GM21515 (cell line): Measurements from ENCODE around the gene TNFRSF11A.
A peak's percentile ranks its signal among the peaks of the same experiment; 100 is the strongest.

Experiments used
- ATAC-seq: cut with Tn5 transposase; IDR thresholded peaks from one replicate; pipeline ENCODE4 v1.9.1; 2021; ENCODE audit not compliant: unreplicated experiment

Gene TNFRSF11A

GRCh38 chr18:62407660-62408059 lies 82.5 kb downstream of the TNFRSF11A start:
- ATAC-seq: no peak

DNA sequence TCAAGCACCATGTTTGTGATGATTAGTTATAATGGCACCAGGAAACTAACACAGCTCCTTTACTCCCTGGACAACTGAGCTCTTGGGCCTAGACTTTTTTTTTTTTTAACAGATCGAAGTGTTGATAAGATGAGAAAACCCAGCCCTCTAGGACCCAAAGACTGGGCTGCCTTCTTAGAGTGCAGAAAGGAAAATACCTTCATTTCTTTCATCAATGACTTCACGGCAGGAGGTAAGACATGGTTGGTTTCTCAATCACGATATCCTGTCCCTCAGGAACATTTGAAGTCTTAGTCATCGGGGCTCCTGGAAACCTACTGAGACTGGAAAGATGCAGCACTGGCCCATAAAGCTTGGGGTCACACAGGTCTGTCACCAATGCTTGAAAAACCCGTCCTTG lies 84.7 kb downstream of the TNFRSF11A start:
- ATAC-seq: no peak

DNA sequence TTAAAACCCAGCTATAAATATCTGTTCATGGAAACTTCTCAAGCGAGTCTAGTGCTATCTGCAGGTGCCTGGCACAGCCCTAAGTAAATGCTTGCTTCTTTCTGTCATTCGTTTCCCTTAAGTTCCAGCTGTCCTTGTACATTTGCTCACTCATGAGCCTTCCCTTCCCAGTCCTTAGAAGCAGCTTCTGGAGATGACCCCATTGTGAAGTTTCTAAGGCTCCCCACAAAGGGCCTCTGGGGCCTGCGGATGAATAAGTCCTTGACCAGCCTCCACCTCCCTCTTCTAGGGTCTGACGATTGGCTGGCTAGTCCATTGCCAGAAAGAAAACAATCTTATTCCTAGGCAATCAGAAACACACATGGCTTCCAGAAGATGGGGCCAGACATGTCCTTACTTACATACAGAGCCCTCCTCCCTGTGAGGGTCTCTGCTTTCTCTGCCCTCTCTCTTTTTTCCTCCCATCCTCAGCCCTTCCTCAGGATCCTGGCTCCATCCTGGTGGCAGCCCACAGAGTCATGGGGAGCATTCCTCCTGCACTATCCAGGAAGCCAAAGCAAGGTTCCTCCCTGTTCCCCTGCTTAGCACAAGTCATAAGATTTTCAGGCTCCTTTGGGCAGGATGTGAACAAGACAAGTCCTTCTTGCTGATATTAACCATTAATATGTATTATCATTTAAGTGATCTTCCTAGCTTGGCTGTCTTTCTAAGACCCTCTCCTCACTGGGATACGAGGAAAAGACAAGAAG lies 87.3 kb downstream of the TNFRSF11A start:
- no peak for ATAC-seq

- ATAC-seq: no peak
These were observed 88.1 kb downstream of the TNFRSF11A start for GRCh38 chr18:62413206-62413605.

GRCh38 chr18:62418258-62418657 lies 93.1 kb downstream of the TNFRSF11A start:
- ATAC-seq: no peak

DNA sequence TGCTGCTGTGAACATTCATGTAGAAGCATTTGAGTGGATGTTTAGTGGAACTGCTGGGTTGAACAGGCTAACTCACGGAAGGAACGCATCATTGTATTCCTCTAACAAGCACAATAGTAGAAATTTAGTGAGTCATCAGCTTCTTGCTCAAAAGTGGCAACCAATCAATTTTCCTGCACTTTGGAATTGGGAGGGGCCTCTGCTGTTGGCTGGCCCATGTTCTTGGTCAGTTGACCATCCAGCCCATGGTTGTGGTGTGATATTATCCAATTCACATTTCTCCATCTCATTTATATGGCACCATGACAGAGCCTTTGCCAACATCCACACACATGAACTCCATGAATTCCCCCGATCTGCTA lies 95.0 kb downstream of the TNFRSF11A start:
- peak; percentile 3 for ATAC-seq

- peak; percentile 96 for ATAC-seq
These were observed 95.6 kb downstream of the TNFRSF11A start for GRCh38 chr18:62420513-62421209.

DNA sequence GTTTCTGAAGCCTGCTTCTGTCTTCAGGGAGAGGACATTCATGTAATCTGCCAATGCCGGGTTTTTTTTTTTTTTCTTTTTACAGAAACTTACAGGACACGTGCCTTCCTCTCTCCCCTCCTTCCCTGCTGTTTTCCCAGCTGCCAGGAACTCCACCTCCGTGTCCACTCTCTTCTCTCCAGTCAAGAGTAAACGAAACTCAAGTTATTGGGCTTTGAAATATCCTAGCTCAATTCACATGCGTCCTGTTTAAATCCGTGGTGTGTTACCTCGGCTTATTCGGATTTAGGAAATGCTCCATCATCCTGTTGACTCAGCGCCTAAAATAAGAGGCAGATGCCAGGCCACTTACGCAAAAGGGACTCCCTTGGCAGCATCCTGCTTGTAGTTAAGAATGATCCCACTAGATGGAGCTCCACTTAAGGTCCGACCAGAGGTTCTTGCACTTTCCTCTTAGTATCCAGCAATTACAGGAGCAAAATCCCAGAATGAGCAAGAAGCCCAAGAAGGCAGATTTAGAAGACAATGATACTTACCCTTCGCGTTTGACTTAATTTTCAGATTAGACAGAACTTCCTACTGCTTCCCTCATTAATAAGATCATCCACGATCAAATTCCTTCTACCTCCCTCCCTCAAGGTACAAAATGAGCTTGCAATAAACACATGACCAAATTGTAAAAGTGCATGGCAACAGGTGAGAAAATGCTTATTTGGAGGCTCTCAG lies 100.5 kb downstream of the TNFRSF11A start:
- no peak for ATAC-seq

DNA sequence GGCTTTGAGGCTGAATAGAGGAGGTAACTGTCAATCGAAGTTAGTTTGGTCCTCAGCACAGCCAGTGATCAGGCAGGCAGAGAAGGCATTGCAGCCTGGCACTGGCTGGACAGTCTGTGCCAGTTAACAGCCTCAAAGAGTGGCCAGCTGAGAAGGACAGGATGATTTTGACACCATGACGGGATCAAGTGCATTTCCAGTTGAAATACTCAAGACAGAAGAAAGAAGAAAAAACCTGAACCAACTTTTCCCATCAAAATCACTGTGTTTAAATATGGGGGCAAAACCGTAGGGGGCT lies 101.0 kb downstream of the TNFRSF11A start:
- no peak for ATAC-seq

- no peak for ATAC-seq
These were observed 107.1 kb downstream of the TNFRSF11A start for GRCh38 chr18:62432176-62432575.

- ATAC-seq: no peak
These were observed 109.7 kb downstream of the TNFRSF11A start for GRCh38 chr18:62434798-62435197.

- no peak for ATAC-seq
These were observed 110.4 kb downstream of the TNFRSF11A start for GRCh38 chr18:62435435-62436031.

DNA sequence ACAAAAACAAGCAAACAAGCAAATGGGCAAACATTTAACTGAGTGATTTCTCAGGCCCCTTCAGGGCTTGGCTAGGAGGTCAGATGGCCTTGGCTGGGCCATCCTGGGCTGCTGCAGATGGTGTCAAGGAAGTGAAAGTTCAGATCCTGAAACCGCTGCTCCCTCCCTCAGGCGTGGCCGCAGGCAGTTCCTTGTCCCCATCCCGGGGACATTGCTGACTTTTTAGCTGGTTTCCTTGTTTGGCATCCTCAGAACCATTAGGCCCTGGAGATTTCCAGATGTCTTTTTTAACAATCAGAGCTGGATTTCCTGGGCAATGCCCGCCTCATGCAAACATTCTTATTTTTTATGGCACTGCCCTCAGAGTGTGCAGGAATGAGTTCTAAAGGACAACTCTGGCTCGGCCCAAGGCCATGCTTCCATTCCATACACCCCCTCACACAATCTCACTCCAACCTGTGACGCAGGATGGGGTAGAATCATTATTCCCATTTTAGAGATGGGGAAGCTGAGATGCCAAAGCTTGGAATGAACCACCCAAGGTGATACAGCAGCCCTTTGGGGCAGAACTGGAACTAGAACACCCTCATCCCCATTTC lies 111.6 kb downstream of the TNFRSF11A start:
- ATAC-seq: no peak

- ATAC-seq: no peak
These were observed 112.3 kb downstream of the TNFRSF11A start for GRCh38 chr18:62437235-62438017.

- no peak for ATAC-seq
These were observed 112.9 kb downstream of the TNFRSF11A start for GRCh38 chr18:62438018-62438329.

DNA sequence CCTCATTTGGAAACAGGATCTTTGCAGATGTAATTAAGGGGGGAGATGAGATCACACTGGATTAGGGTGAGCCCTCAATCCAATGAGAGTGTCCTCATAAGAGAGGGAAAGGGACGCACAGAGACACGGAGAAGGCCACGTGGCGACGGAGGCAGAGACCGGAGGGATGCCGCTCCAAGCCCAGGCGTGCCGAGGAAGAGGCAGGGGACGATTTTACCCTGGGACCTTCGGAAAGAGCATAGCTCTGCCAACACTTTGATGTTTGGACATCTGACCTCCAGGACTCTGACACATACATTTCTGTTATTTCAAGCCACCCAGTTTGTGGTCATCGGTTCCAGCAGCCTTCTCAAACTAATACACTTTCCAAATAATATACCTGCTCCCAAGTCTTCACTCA lies 113.3 kb downstream of the TNFRSF11A start:
- no peak for ATAC-seq

GRCh38 chr18:62438866-62439265 lies 113.8 kb downstream of the TNFRSF11A start:
- no peak for ATAC-seq
